ENCODE measurements around the gene MERTK. TPM values are rescaled to one million over a fixed set of nuclear protein-coding genes. Genes with fewer than 3 reads are reported as not detected.
"Not testable (repeated sequence)": the region's sequence is repeated elsewhere in the genome, so short reads cannot be mapped to it uniquely, and the experiment has no call there.

Gene MERTK
- total and polyA plus RNA-seq, 9 donors = 8.3 to 21.9 (median 13.7) TPM

DNA sequence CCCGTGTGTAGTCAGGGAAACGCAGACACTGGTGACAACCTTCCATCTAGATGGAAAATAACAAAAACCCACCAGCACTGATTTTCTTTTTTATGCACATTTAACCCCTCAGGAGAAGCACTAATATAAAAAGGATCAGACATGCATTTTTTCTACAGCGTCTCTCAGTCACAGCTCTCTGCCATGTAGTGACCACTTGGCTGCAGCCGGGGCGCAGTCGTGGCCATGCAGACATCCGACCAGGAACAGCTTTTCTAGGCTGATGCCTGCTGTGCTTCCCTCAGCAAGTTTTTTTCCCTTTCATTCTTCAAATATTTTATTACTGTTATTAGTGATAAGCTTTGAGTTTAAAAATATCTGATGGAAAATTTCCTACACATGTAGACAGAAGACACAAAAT lies 63.3 kb downstream of the MERTK start:
- DNase-seq = no peak

GRCh38 chr2:111963086-111963485 lies 64.7 kb downstream of the MERTK start:
- WGBS, 3 donors = 85 to 96% (median 94%) methylated on average over 8 to 9 of the region's 9 CpGs
- intact Hi-C loops (cut with DNase I); DNase-seq; H3K36me3 ChIP-seq; H3K9me3 ChIP-seq; H3K4me1 ChIP-seq (ENCODE audit: insufficient read depth); H3K27ac ChIP-seq; H3K4me3 ChIP-seq; H3K27me3 ChIP-seq: not testable (repeated sequence)

More for the DNA sequence above, 63.3 kb downstream of the MERTK start:
- H3K27ac ChIP-seq = no peak overlapping the region
- H3K27me3 ChIP-seq = no peaks in the 10 kb centered on the region
- no peak for TF ChIP-seq CTCF (IDR thresholded peaks at IDR 0.05)
- no peak for TF ChIP-seq EP300 (IDR thresholded peaks at IDR 0.05)
- TF ChIP-seq POLR2A (IDR thresholded peaks at IDR 0.05) = no peak
- H3K4me1 ChIP-seq (ENCODE audit: insufficient read depth) = no peaks in the 10 kb centered on the region
- 64 to 72% (median 70%) methylated on average over 7 of the region's 7 CpGs for WGBS, 3 donors
- H3K4me3 ChIP-seq = no peak overlapping the region
- H3K36me3 ChIP-seq = no peaks in the 10 kb centered on the region
- intact Hi-C loops (cut with DNase I) = no loop called here
- no peaks in the 10 kb centered on the region for H3K9me3 ChIP-seq

DNA sequence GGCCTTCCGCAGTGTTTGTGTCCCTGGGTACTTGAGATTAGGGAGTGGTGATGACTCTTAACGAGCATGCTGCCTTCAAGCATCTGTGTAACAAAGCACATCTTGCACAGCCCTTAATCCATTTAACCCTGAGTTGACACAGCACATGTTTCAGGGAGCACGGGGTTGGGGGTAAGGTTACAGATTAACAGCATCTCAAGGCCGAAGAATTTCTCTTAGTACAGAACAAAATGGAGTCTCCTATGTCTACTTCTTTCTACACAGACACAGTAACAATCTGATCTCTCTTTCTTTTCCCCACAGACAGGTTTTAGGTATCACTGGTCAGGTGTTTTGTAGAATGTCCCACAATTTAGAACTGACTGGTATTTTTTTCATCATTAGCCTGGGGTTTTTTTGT lies 65.1 kb downstream of the MERTK start:
- H3K27ac ChIP-seq; intact Hi-C loops (cut with DNase I); H3K9me3 ChIP-seq; H3K4me1 ChIP-seq (ENCODE audit: insufficient read depth); H3K4me3 ChIP-seq; H3K27me3 ChIP-seq; DNase-seq; H3K36me3 ChIP-seq: not testable (repeated sequence)
- WGBS, 3 donors = 63 to 74% (median 69%) methylated on average over 4 of the region's 4 CpGs

- DNase-seq = no peak
- intact Hi-C loops (cut with DNase I) = no loop called here
- H3K27ac ChIP-seq = no peak overlapping the region
- no peak overlapping the region for H3K4me3 ChIP-seq
- H3K4me1 ChIP-seq (ENCODE audit: insufficient read depth) = no peaks in the 10 kb centered on the region
- no peaks in the 10 kb centered on the region for H3K27me3 ChIP-seq
- H3K9me3 ChIP-seq = no peaks in the 10 kb centered on the region
- 94 to 99% (median 95%) methylated on average over 3 of the region's 3 CpGs for WGBS, 3 donors
- no peaks in the 10 kb centered on the region for H3K36me3 ChIP-seq
- TF ChIP-seq EP300 (IDR thresholded peaks at IDR 0.05) (no peak), POLR2A (IDR thresholded peaks at IDR 0.05) (no peak), CTCF (IDR thresholded peaks at IDR 0.05) (no peak)
These were observed 66.7 kb downstream of the MERTK start for GRCh38 chr2:111965062-111965461.

- H3K4me1 ChIP-seq (ENCODE audit: insufficient read depth) = no peaks in the 10 kb centered on the region
- TF ChIP-seq POLR2A (IDR thresholded peaks at IDR 0.05) = no peak
- no peak for TF ChIP-seq EP300 (IDR thresholded peaks at IDR 0.05)
- no peak for TF ChIP-seq CTCF (IDR thresholded peaks at IDR 0.05)
- no peaks in the 10 kb centered on the region for H3K9me3 ChIP-seq
- 41 to 62% (median 50%) methylated on average over 1 of the region's 1 CpG for WGBS, 3 donors
- H3K36me3 ChIP-seq = no peaks in the 10 kb centered on the region
- no peak overlapping the region for H3K27ac ChIP-seq
- no peak overlapping the region for H3K4me3 ChIP-seq
- no peaks in the 10 kb centered on the region for H3K27me3 ChIP-seq
- DNase-seq = no peak
- intact Hi-C loops (cut with DNase I) = no loop called here
These were observed 67.8 kb downstream of the MERTK start for GRCh38 chr2:111966241-111966640.

DNA sequence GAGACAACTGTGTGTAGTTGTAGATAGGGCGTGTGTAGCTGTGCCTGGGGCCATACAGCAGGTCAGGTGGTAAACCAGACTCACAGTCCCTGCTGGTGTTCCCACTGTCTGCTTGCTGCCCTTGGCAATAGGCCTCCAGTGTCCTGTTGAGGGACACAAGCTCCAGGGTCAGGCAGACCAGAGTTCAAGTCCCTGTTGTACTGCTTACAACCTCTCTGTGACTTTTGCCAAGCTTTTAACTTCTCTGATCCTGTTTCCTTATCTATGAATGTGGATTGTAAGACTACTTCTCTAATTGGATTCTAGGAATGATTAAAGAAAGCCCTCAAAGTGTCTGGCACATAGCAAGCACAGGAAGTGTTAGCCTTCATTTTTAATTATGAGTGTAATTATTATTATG lies 68.6 kb downstream of the MERTK start:
- intact Hi-C loops (cut with DNase I) = no loop called here
- Histone ChIP-seq H3K36me3 (no peaks in the 10 kb centered on the region), H3K4me3 (no peak overlapping the region), H3K27me3 (no peaks in the 10 kb centered on the region), H3K4me1 (ENCODE audit: insufficient read depth) (no peaks in the 10 kb centered on the region), H3K9me3 (no peaks in the 10 kb centered on the region), H3K27ac (no peak overlapping the region)
- WGBS, 3 donors = 94 to 100% (median 98%) methylated on average over 1 of the region's 1 CpG
- TF ChIP-seq EP300 (IDR thresholded peaks at IDR 0.05) = no peak
- TF ChIP-seq POLR2A (IDR thresholded peaks at IDR 0.05) = no peak
- TF ChIP-seq CTCF (IDR thresholded peaks at IDR 0.05) = no peak
- DNase-seq = no peak

Data from ovary (tissue), 9 donors.